GM23338 (cell line): ENCODE results near the gene GPC5. TPM values are rescaled to one million over a fixed set of nuclear protein-coding genes. Genes with fewer than 3 reads are reported as not detected.

Experiments
- ATAC-seq: fragments of 200-7000 bp; cut with Tn5 transposase; 3 replicates; pipeline ENCODE4 v1.9.1; 2020
- DNase-seq: peaks from one replicate; pipeline ENCODE4 v3.0.0-alpha.2; 2015; ENCODE audit warnings: low spot score
- H2AFZ ChIP-seq: fragments of 200-600 bp; sonication (generic); 2 replicates; pipeline ENCODE4 v1.8.0; 2016; ENCODE audit warnings: antibody characterized with exemption, mild to moderate bottlenecking, moderate library complexity
- H3F3A ChIP-seq: fragments of 200-600 bp; sonication (generic); replicated peaks from 2 replicates; pipeline ENCODE4 v1.8.0; 2017; ENCODE audit warnings: antibody characterized with exemption, mixed run types, low read depth
- H3K27ac ChIP-seq: fragments of 200-600 bp; sonication (generic); 2 replicates; pipeline ENCODE4 v1.6.1; 2016; ENCODE audit warnings: low read depth
- H3K27me3 ChIP-seq: fragments of 200-600 bp; sonication (generic); 2 replicates; pipeline ENCODE4 v1.8.0; 2016; ENCODE audit warnings: mild to moderate bottlenecking, mixed run types, moderate library complexity; ENCODE audit not compliant: insufficient read depth
- H3K36me3 ChIP-seq: fragments of 200-600 bp; sonication (generic); 2 replicates; pipeline ENCODE4 v1.8.0; 2016; ENCODE audit warnings: mild to moderate bottlenecking; ENCODE audit not compliant: insufficient read depth
- H3K4me1 ChIP-seq: fragments of 200-600 bp; sonication (generic); 2 replicates; pipeline ENCODE4 v1.8.0; 2016; ENCODE audit warnings: mild to moderate bottlenecking, moderate library complexity; ENCODE audit not compliant: insufficient read depth
- H3K4me2 ChIP-seq: fragments of 200-600 bp; sonication (generic); 2 replicates; pipeline ENCODE4 v1.7.1; 2017; ENCODE audit warnings: mixed run types
- H3K4me3 ChIP-seq: fragments of 200-600 bp; sonication (generic); 2 replicates; pipeline ENCODE4 v1.6.1; 2016; ENCODE audit warnings: mixed run types
- H3K79me2 ChIP-seq: fragments of 200-600 bp; sonication (generic); replicated peaks from 2 replicates; pipeline ENCODE4 v1.8.0; 2017; ENCODE audit warnings: mild to moderate bottlenecking; ENCODE audit not compliant: insufficient read depth
- H3K9me2 ChIP-seq: fragments of 200-600 bp; sonication (generic); 2 replicates; pipeline ENCODE4 v1.8.0; 2017; ENCODE audit not compliant: insufficient read depth
- H4K20me1 ChIP-seq: fragments of 200-600 bp; sonication (generic); replicated peaks from 2 replicates; pipeline ENCODE4 v1.8.0; 2017; ENCODE audit warnings: mild to moderate bottlenecking; ENCODE audit not compliant: insufficient read depth
- H3K27ac Mint-ChIP-seq: 2 replicates; pipeline ENCODE4 v1.8.0; 2020; ENCODE audit warnings: inconsistent platforms, mild to moderate bottlenecking, moderate library complexity, mixed read lengths
- H3K27me3 Mint-ChIP-seq: 3 replicates; pipeline ENCODE4 v1.8.0; 2022; ENCODE audit warnings: low read depth, mild to moderate bottlenecking, moderate library complexity, mixed read lengths, inconsistent platforms; ENCODE audit not compliant: insufficient read depth, poor library complexity
- H3K36me3 Mint-ChIP-seq: 3 replicates; pipeline ENCODE4 v1.8.0; 2021; ENCODE audit warnings: low read depth, mild to moderate bottlenecking, inconsistent platforms, moderate library complexity, mixed read lengths
- H3K4me1 Mint-ChIP-seq: 3 replicates; pipeline ENCODE4 v1.8.0; 2020; ENCODE audit warnings: mild to moderate bottlenecking, inconsistent platforms, mixed read lengths
- H3K4me3 Mint-ChIP-seq: 3 replicates; pipeline ENCODE4 v1.8.0; 2021; ENCODE audit warnings: moderate library complexity, mild to moderate bottlenecking, inconsistent platforms, mixed read lengths
- H3K9me3 Mint-ChIP-seq: 3 replicates; pipeline ENCODE4 v1.8.0; 2020; ENCODE audit warnings: moderate library complexity, mild to moderate bottlenecking, inconsistent platforms, mixed read lengths
- CREB1 ChIP-seq: fragments of 250-450 bp; sonication (Bioruptor Pico); IDR thresholded peaks from 2 replicates; pipeline ENCODE4 v1.5.0; 2020; ENCODE audit warnings: low read depth, mild to moderate bottlenecking, moderate library complexity
- EZH2 ChIP-seq: fragments of 200-600 bp; sonication (generic); IDR thresholded peaks from one replicate; pipeline ENCODE4 v1.8.0; 2017; ENCODE audit warnings: antibody characterized with exemption, mild to moderate bottlenecking, low read depth; ENCODE audit not compliant: unreplicated experiment
- JUNB ChIP-seq: IDR thresholded peaks from one replicate; pipeline ENCODE4 v1.6.1; 2016; ENCODE audit warnings: antibody characterized with exemption; ENCODE audit not compliant: unreplicated experiment
- NANOG ChIP-seq: IDR thresholded peaks from 2 replicates; pipeline ENCODE4 v1.6.1; 2016; ENCODE audit warnings: antibody characterized with exemption, borderline replicate concordance
- POLR2AphosphoS5 ChIP-seq: IDR thresholded peaks from 2 replicates; pipeline ENCODE4 v1.6.1; 2016; ENCODE audit warnings: antibody characterized with exemption, low read depth
- STAT1 ChIP-seq: IDR thresholded peaks from one replicate; pipeline ENCODE4 v1.6.1; 2016; ENCODE audit warnings: antibody characterized with exemption; ENCODE audit not compliant: unreplicated experiment
- ZNF114 ChIP-seq: fragments of 250-450 bp; sonication (Bioruptor Pico); IDR thresholded peaks from 2 replicates; pipeline ENCODE4 v1.5.0; 2020; ENCODE audit warnings: mild to moderate bottlenecking, moderate library complexity
- ZNF331 ChIP-seq: fragments of 250-450 bp; sonication (Bioruptor Pico); IDR thresholded peaks from 2 replicates; pipeline ENCODE4 v1.5.0; 2020; ENCODE audit warnings: low read depth, mild to moderate bottlenecking, moderate library complexity
- polyA plus RNA-seq: library from polyadenylated mRNA; unstranded; fragments of >200 nt; fragmentation: Nextera tagmentation; extraction: Ambion mirVana; gene quantifications from 2 replicates; pipeline ENCODE4 v1.2.1, GENCODE V29; 2016
- total RNA-seq: library from RNA; depleted of rRNA; stranded (reverse); fragments of >200 nt; shearing (Covaris generic); gene quantifications from 2 replicates; pipeline ENCODE4 v1.2.3, GENCODE V29; 2014
- TF ChIP-seq, protein P1 (sequence below): IDR thresholded peaks from 2 replicates; pipeline ENCODE4 v1.6.1; 2016; ENCODE audit warnings: antibody characterized with exemption
- TF ChIP-seq, protein P2 (sequence below), 2 experiments: fragments of 200-600 bp in 1 of 2; sonication (generic) in 1 of 2; conservative IDR thresholded peaks; 2 replicates each; pipeline versions ENCODE4 v1.5.1 to v1.6.1; 2016 to 2017; ENCODE audit warnings: antibody characterized with exemption in 2 of 2, low read depth in 2 of 2, mild to moderate bottlenecking in 2 of 2, moderate library complexity in 1 of 2
- TF ChIP-seq, protein P3 (sequence below): IDR thresholded peaks from one replicate; pipeline ENCODE4 v1.6.1; 2018; ENCODE audit warnings: antibody characterized with exemption; ENCODE audit not compliant: unreplicated experiment

The GPC5 gene
- total and polyA plus RNA-seq, 2 experiments from 2014 or later, result 0.95 to 1.1 TPM

DNA sequence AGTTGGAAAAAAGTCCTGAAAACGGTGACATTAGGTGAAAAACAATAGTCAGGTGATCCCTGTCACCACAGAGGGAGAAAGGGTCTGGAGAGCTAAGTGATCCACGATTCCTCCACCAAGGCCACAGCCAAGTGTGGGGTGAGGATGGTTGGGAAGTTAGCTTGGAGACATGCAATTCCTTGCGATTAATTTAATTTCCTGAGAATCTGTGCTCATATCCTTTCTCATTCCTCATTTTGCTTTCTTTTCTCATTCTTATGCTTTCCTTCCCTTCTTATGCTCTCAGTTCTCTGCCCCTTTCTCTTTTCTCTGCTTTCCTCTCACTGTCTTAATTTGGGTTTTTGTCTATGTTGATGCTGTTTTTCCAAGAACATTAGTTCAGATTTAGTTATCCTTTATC, 68.8 kb downstream of the GPC5 start:
- Histone ChIP-seq H4K20me1 (no peaks in the 10 kb centered on the region), H3K79me2 (no peaks in the 10 kb centered on the region), H3K4me1 (no peaks in the 10 kb centered on the region), H3K36me3 (no peaks in the 10 kb centered on the region), H2AFZ (no peak overlapping the region), H3K4me2 (no peak overlapping the region), H3F3A (no peaks in the 10 kb centered on the region), H3K9me2 (no peaks in the 10 kb centered on the region), H3K27ac (no peak overlapping the region), H3K4me3 (no peak overlapping the region), H3K27me3 (no peaks in the 10 kb centered on the region)
- ATAC-seq (no peak), DNase-seq (no peak)
- Mint-ChIP-seq H3K4me3 (no peak overlapping the region), H3K27ac (no peak overlapping the region), H3K4me1 (peaks cover 8% of the 10 kb centered on the region; the same call in 2 of the 3 replicates), H3K36me3 (no peaks in the 10 kb centered on the region), H3K27me3 (no peaks in the 10 kb centered on the region), H3K9me3 (no peaks in the 10 kb centered on the region)
- TF ChIP-seq JUNB (no peak), CREB1 (CRISPR knock-in tag) (no peak), POLR2AphosphoS5 (no peak)

DNA sequence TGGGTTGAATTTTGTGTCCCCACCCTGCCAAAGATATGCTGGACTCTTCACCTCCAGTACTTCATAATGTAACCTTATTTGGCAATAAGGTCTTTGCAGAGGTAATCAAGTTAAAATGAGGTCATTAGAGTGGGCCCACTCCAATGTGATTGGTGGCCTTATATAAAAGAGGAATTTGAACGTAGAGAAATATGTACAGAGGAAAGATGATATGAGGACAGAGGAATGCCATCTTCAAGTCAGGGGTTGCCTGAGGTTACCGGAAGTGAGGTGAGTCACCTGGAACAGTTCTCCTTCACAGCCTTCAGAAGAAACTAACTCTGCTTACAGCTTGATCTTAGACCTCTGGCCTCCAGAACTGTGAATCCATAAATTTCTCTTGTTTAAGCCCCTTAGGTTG, 69.9 kb downstream of the GPC5 start:
- Mint-ChIP-seq H3K36me3 (no peaks in the 10 kb centered on the region), H3K4me3 (no peak overlapping the region), H3K27me3 (no peaks in the 10 kb centered on the region), H3K27ac (no peak overlapping the region), H3K4me1 (peaks cover 8% of the 10 kb centered on the region; the same call in 2 of the 3 replicates), H3K9me3 (no peaks in the 10 kb centered on the region)
- Histone ChIP-seq H3K27me3 (no peaks in the 10 kb centered on the region), H3K4me2 (no peak overlapping the region), H4K20me1 (no peaks in the 10 kb centered on the region), H3K79me2 (no peaks in the 10 kb centered on the region), H3K36me3 (no peaks in the 10 kb centered on the region), H3F3A (no peaks in the 10 kb centered on the region), H2AFZ (no peak overlapping the region), H3K9me2 (no peaks in the 10 kb centered on the region), H3K4me3 (no peak overlapping the region), H3K4me1 (no peaks in the 10 kb centered on the region), H3K27ac (no peak overlapping the region)
- ATAC-seq (no peak), DNase-seq (no peak)
- TF ChIP-seq, protein P1, sequence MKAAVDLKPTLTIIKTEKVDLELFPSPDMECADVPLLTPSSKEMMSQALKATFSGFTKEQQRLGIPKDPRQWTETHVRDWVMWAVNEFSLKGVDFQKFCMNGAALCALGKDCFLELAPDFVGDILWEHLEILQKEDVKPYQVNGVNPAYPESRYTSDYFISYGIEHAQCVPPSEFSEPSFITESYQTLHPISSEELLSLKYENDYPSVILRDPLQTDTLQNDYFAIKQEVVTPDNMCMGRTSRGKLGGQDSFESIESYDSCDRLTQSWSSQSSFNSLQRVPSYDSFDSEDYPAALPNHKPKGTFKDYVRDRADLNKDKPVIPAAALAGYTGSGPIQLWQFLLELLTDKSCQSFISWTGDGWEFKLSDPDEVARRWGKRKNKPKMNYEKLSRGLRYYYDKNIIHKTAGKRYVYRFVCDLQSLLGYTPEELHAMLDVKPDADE, result no peak
- TF ChIP-seq CREB1 (CRISPR knock-in tag) (no peak), NANOG (no peak), POLR2AphosphoS5 (no peak), ZNF114 (CRISPR knock-in tag) (no peak), STAT1 (no peak), EZH2 (no peak), ZNF331 (CRISPR knock-in tag) (no peak)
- TF ChIP-seq, protein P2, sequence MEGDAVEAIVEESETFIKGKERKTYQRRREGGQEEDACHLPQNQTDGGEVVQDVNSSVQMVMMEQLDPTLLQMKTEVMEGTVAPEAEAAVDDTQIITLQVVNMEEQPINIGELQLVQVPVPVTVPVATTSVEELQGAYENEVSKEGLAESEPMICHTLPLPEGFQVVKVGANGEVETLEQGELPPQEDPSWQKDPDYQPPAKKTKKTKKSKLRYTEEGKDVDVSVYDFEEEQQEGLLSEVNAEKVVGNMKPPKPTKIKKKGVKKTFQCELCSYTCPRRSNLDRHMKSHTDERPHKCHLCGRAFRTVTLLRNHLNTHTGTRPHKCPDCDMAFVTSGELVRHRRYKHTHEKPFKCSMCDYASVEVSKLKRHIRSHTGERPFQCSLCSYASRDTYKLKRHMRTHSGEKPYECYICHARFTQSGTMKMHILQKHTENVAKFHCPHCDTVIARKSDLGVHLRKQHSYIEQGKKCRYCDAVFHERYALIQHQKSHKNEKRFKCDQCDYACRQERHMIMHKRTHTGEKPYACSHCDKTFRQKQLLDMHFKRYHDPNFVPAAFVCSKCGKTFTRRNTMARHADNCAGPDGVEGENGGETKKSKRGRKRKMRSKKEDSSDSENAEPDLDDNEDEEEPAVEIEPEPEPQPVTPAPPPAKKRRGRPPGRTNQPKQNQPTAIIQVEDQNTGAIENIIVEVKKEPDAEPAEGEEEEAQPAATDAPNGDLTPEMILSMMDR (conservative IDR thresholded peaks at IDR 0.05; ENCODE audit: low read depth in 2 of 2), result no peak
- TF ChIP-seq, protein P3, sequence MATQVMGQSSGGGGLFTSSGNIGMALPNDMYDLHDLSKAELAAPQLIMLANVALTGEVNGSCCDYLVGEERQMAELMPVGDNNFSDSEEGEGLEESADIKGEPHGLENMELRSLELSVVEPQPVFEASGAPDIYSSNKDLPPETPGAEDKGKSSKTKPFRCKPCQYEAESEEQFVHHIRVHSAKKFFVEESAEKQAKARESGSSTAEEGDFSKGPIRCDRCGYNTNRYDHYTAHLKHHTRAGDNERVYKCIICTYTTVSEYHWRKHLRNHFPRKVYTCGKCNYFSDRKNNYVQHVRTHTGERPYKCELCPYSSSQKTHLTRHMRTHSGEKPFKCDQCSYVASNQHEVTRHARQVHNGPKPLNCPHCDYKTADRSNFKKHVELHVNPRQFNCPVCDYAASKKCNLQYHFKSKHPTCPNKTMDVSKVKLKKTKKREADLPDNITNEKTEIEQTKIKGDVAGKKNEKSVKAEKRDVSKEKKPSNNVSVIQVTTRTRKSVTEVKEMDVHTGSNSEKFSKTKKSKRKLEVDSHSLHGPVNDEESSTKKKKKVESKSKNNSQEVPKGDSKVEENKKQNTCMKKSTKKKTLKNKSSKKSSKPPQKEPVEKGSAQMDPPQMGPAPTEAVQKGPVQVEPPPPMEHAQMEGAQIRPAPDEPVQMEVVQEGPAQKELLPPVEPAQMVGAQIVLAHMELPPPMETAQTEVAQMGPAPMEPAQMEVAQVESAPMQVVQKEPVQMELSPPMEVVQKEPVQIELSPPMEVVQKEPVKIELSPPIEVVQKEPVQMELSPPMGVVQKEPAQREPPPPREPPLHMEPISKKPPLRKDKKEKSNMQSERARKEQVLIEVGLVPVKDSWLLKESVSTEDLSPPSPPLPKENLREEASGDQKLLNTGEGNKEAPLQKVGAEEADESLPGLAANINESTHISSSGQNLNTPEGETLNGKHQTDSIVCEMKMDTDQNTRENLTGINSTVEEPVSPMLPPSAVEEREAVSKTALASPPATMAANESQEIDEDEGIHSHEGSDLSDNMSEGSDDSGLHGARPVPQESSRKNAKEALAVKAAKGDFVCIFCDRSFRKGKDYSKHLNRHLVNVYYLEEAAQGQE, result no peak
